SKM-1 (cell line): ENCODE data around the gene DCDC2C.

ENCODE experiments used
- DNase-seq: peaks from one replicate; lab custom pipeline; 2025; ENCODE audit not compliant: unreplicated experiment; lab: John Stamatoyannopoulos, UW

Gene DCDC2C

GRCh38 chr2:3742743-3743508 is 39.6 kb downstream of the DCDC2C start:
- no peak for DNase-seq

DNA sequence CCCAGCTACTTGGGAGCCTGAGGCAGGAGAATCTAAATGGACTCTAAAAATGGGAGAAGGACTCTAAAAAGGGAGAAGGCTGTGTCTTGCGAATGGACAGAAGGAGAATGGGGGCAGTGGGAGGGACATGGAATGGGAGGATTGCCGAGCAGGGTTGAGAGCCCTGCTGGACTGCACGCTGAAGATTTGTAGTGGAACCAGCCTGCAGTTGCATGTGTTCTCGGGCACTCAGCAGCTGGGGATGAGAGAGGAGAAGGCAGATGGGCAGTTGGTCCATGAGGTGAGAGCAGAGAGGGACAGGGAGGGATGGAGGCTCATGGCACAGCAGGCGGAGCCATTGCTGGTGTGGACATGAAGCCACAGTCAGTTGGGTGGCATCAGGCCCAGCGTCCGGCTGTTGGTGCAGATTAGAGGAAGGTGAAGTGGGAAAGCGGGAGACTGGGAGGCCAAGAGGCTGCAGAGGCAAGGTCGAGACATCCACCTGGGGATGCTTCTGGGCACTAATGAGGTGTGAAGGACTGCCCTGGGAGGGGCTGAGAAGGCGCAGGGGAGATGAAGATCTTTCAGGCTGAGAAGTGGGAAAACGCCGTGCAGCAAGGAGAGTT is 40.7 kb downstream of the DCDC2C start:
- no peak for DNase-seq

GRCh38 chr2:3745920-3746319 is 42.5 kb downstream of the DCDC2C start:
- DNase-seq = no peak

GRCh38 chr2:3747032-3747654 is 43.8 kb downstream of the DCDC2C start:
- no peak for DNase-seq

GRCh38 chr2:3747826-3748225 is 44.5 kb downstream of the DCDC2C start:
- no peak for DNase-seq

DNA sequence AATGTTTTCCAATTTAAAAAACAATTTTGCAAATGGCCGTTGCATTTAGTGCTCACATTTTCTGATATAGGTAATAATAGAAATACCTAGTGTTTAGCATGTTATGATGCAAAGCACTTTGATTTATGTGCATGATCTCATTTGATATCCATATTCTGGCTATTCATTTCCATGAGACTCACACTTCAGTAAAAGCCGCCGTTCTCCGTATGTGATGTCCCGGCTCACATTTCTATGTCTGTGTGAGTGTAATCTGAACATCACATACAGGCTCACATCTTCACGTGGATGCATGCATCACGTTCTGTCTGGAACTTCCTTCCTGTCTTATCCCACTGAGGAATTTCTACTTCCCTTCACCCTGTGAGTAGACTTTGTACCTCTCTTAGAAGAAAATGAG is 45.8 kb downstream of the DCDC2C start:
- no peak for DNase-seq

DNA sequence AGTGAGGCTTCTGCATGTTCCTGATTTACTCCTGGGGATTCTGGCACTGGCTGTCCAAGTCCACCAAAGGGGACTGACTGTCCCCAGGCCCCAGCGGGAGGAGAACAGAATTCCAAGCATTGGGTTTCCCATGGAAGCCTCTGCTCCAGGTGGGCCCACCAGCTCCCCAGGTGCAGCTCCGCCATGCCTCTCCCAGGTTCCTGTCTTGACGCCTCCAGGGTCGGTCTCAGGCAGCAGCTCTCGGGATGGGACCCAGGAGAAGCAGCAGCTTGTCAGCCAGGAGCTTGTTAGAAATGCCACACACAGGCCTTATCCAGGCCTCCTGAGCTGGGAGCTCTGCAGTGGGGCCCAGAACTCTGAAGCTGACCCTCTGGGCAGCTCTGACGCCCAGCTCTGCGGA is 47.9 kb downstream of the DCDC2C start:
- no peak for DNase-seq

DNA sequence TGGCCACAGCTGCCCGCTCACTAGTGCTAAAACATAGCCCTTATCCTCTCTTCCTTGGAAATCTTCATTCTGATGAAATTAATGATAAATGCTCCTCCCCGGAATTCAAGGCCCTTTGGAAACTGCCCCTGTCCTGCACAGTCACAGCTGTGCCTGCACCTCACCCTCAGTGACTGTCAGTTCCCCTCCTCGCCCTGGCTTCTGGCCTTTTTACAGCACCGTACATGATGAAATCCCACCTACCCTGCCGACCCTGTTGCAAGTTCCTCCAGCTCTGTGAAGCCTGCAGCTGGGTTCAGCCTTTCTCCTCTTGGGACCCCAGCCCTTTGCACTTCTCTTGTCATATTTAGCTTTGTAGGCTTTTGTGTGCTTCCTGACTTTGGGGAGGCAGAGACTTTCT is 48.4 kb downstream of the DCDC2C start:
- DNase-seq = no peak

- DNase-seq = no peak
Measured at GRCh38 chr2:3752376-3752775, 49.0 kb downstream of the DCDC2C start.

DNA sequence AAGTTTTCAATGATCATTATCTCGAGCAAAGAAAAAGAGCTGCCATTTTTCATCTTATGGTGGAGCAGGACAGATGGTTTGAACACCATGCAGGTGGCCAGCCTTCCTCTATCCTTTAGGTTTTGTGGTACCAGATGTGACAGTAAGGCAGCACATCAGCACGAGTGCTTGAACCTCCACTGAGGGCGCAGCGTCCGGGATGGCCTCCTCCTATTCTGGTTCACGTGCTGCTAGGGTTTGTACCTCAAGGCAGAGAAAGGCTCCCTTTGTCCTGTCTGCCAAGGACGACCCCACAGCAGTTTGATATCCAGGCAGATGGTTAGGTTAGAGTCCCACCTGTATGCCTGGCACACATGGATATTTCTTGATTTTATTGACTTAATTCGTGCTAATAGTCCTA is 50.2 kb downstream of the DCDC2C start:
- no peak for DNase-seq

DNA sequence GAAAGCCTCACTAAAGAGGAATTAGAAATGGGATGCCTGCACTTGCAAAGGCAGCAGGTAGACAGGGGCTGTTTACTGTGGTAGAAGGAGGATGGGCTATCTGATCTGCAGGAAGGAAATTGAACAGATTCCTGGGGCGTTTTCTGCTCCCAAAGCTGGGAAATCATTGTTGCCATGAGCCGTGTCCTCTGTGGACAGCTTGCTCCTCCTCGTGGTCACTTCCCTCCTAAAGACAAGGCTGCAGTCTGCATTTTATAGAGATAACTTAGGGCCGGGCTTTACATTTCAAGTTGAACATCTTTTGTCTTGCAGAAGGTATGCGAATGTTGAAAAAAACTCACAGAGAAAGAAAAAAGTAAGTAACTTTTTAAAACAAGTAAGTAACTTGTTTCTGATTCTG is 50.9 kb downstream of the DCDC2C start:
- DNase-seq = no peak

GRCh38 chr2:3754795-3755194 is 51.4 kb downstream of the DCDC2C start:
- no peak for DNase-seq

DNA sequence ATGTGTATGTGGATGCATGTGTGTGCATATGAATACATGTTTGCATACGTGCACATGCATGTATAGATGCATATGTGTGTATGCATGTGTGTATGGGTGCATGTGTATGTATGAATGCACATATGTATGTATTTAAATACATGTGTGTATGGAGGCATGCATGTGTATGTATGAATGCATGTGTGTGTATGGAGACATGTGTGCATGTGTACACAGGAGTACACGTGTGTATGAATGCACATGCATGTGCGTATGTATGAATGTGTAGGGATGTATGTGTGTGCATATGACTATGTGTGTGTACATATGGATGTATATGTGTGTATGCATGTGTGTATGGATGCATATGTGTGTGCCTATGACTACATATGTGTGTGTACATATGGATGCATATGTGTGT is 51.9 kb downstream of the DCDC2C start:
- DNase-seq = no peak

GRCh38 chr2:3756306-3756705 is 52.9 kb downstream of the DCDC2C start:
- DNase-seq = no peak

DNA sequence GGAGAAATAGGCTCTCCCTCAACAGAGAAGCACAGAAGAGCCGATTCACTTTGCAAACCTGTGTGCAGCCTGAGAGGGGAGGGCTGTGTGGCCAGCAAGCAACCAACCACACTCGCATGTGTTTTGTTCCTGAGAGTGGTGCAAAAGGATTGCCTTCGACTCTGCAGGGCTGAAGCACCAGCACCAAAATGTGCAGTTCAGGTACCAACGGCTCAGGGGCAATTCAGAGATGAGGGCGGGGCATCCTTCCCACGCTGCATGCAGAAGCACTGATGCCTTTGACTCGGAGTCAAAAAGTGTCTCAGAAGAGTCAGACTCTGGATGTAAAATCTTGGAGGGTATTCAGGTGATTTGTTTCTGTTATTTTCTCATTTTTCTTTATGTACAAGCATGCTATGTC is 55.5 kb downstream of the DCDC2C start:
- DNase-seq = no peak

DNA sequence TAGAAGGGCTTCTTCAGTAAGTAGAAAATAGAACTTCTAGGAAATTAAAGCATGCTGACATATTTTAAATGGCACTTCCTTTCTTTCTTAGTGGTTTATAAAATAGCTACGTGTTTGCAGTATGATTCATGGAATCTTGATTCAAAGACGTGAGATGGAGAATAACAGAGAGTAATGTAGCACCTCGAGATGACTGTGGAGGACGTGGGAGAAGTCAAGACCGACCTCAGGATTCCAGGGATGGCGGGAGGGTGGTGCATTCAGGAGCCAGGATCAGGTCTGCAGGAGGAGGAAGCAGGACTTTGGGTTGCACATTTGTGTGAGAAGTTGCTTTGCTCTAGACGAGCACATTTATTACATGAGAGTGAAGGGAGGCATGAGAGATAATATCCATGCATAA is 56.0 kb downstream of the DCDC2C start:
- no peak for DNase-seq

GRCh38 chr2:3759761-3760160 is 56.4 kb downstream of the DCDC2C start:
- DNase-seq = no peak

- no peak for DNase-seq
Measured at GRCh38 chr2:3761272-3761671, 57.9 kb downstream of the DCDC2C start.

GRCh38 chr2:3762771-3763447 is 59.5 kb downstream of the DCDC2C start:
- DNase-seq = no peak

GRCh38 chr2:3766824-3767223 is 63.4 kb downstream of the DCDC2C start:
- DNase-seq = no peak

DNA sequence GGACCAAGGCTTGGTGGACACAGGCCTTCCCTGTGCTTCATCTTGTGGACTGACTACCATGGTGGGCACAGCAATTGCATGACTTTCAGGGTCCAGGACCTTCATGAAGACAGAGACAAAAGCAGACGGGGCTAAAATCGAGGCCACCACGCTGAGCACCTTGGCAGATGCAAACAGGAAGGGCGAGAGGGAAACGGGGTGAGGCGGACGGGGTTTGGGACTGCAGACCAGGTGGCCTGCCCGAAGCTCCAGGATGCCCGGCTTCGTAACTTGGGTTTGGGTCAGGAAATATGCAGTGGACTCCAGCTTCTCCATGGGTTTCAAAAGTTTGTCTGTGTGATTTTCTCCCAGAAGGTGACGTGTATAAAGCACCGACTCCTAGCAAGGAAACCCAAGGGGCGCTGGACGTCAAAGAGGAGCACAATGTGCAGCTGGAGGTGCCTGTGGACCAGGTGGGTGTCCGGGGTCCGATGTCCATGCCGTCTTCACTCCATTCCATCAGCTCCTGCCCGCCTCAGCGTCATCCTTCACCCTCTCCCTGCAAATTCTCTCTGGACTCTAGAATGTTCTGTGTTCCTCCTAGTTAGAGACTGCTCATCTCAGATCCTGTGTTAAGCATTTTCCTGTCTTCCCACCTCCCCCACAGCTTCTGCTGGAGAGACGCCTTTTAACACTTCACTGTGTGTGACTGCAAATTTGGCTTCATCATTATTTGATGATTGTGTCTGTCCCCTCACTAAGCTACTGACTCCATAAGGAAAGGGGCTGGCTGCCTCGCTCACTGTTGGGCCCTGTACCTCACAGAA is 65.8 kb downstream of the DCDC2C start:
- DNase-seq = no peak
